B cell (primary cell): ENCODE measurements around the gene GAL3ST2. TPM values are rescaled to one million over a fixed set of nuclear protein-coding genes. Genes with fewer than 3 reads are reported as not detected.

Experiments used
- ATAC-seq: fragments of 200-7000 bp; cut with Tn5 transposase; one replicate; pipeline ENCODE4 v1.10.0; 2021; ENCODE audit warnings: low read depth, mild to moderate bottlenecking, moderate number of reproducible peaks, moderate library complexity
- CTCF ChIA-PET: fragments of 350-600 bp; sonication (Branson Sonifier 250); formaldehyde crosslinking; loops from one replicate; lab custom pipeline; 2021; ENCODE audit warnings: antibody characterized with exemption, inconsistent platforms; lab: Charles Lee
- POLR2A ChIA-PET: fragments of 350-600 bp; sonication (Branson Sonifier 250); formaldehyde crosslinking; loops from one replicate; lab custom pipeline; 2021; ENCODE audit warnings: antibody characterized with exemption; lab: Charles Lee
- DNase-seq: peaks from one replicate; pipeline ENCODE4 v3.0.0; 2013
- H2AFZ ChIP-seq: 2 replicates; pipeline ENCODE4 v1.6.1; 2012; ENCODE audit warnings: mild to moderate bottlenecking, low read depth, low read length; ENCODE audit not compliant: insufficient read depth, poor library complexity, severe bottlenecking
- H3K27ac ChIP-seq, 2 donors: 1 replicate in 1 of 2; 2 replicates in 1 of 2; pipeline ENCODE4 v1.5.1; 2012 to 2013; ENCODE audit warnings: low read length in 2 of 2, mild to moderate bottlenecking in 2 of 2, moderate library complexity in 1 of 2
- H3K27me3 ChIP-seq, 4 experiments: fragments of 200-600 bp in 1 of 4; sonication (generic) in 1 of 4; replicated peaks in 1 of 4; 1 replicate in 2 of 4; 2 replicates in 2 of 4; pipeline versions ENCODE4 v1.6.1 to v1.7.0; 2013 to 2016; ENCODE audit warnings: low read length in 3 of 4, mild to moderate bottlenecking in 2 of 4, mixed read lengths in 1 of 4, moderate library complexity in 1 of 4; ENCODE audit not compliant: insufficient read depth in 4 of 4, control insufficient read depth in 3 of 4; ENCODE audit errors: control extremely low read depth in 1 of 4
- H3K36me3 ChIP-seq, 2 experiments: replicated peaks in 1 of 2; 1 replicate in 1 of 2; 2 replicates in 1 of 2; pipeline versions ENCODE4 v1.6.1 to v1.7.1; 2013; ENCODE audit warnings: low read length in 1 of 2; ENCODE audit not compliant: insufficient read depth in 2 of 2, control insufficient read depth in 1 of 2; ENCODE audit errors: control extremely low read depth in 1 of 2, extremely low read depth in 1 of 2
- H3K4me1 ChIP-seq, 2 donors: fragments of 200-600 bp in 1 of 2; sonication (generic) in 1 of 2; 1 replicate in 1 of 2; 2 replicates in 1 of 2; pipeline versions ENCODE4 v1.5.1 to v1.6.1; 2013 to 2017; ENCODE audit warnings: low read length in 2 of 2; ENCODE audit not compliant: control insufficient read depth in 2 of 2, insufficient read depth in 2 of 2
- H3K4me2 ChIP-seq: replicated peaks from 2 replicates; pipeline ENCODE3; 2012; ENCODE audit warnings: mild to moderate bottlenecking, low read depth, low read length; ENCODE audit not compliant: poor library complexity, severe bottlenecking
- H3K4me3 ChIP-seq, 5 experiments: fragments of 200-600 bp in 1 of 5; sonication (generic) in 1 of 5; 1 replicate in 3 of 5; 2 replicates in 2 of 5; pipeline versions ENCODE4 v1.5.1 to v1.7.0; 2011 to 2016; ENCODE audit warnings: low read length in 4 of 5, mild to moderate bottlenecking in 4 of 5, low read depth in 2 of 5, control low read depth in 1 of 5, moderate library complexity in 1 of 5; ENCODE audit not compliant: insufficient read depth in 1 of 5; ENCODE audit errors: control extremely low read depth in 1 of 5, extremely low read depth in 1 of 5
- H3K79me2 ChIP-seq: fragments of 200-600 bp; sonication (generic); one replicate; pipeline ENCODE4 v1.6.0; 2016; ENCODE audit warnings: low read length; ENCODE audit not compliant: control insufficient read depth, insufficient read depth
- H3K9ac ChIP-seq: fragments of 200-600 bp; sonication (generic); 2 replicates; pipeline ENCODE4 v1.6.1; 2017; ENCODE audit warnings: mild to moderate bottlenecking, low read length, moderate library complexity
- H3K9me3 ChIP-seq, 3 donors: one replicate each; pipeline versions ENCODE4 v1.6.1 to v1.7.1; 2013; ENCODE audit warnings: low read length in 2 of 3; ENCODE audit not compliant: control insufficient read depth in 2 of 3, insufficient read depth in 1 of 3; ENCODE audit errors: control extremely low read depth in 1 of 3
- H4K20me1 ChIP-seq: 2 replicates; pipeline ENCODE4 v1.6.0; 2012; ENCODE audit warnings: mild to moderate bottlenecking, low read length; ENCODE audit not compliant: insufficient read depth, control insufficient read depth, poor library complexity, severe bottlenecking
- H3K27ac Mint-ChIP-seq: one replicate; pipeline ENCODE4 v1.8.0; 2021; ENCODE audit warnings: mixed read lengths
- H3K27me3 Mint-ChIP-seq: one replicate; pipeline ENCODE4 v1.8.0; 2021; ENCODE audit warnings: mixed read lengths
- H3K4me1 Mint-ChIP-seq: one replicate; pipeline ENCODE4 v1.8.0; 2021; ENCODE audit warnings: mixed read lengths
- H3K4me3 Mint-ChIP-seq: one replicate; pipeline ENCODE4 v1.8.0; 2021; ENCODE audit warnings: mixed read lengths
- H3K9me3 Mint-ChIP-seq: one replicate; pipeline ENCODE4 v1.8.0; 2022; ENCODE audit warnings: mixed read lengths; ENCODE audit not compliant: insufficient read depth
- EZH2 ChIP-seq: IDR thresholded peaks from 2 replicates; pipeline ENCODE4 v1.6.1; 2012; ENCODE audit warnings: borderline replicate concordance, low read depth, mild to moderate bottlenecking, moderate library complexity, low read length; ENCODE audit not compliant: insufficient read depth, poor library complexity, severe bottlenecking
- WGBS: methylation state at CpG from one replicate; pipeline ENCODE4 v1.1.5; 2013; ENCODE audit warnings: missing lambda C conversion rate; ENCODE audit not compliant: insufficient coverage; 5-methylcytosine and 5-hydroxymethylcytosine counted together
- intact Hi-C: fragments of 100-400 bp; cut with micrococcal nuclease; formaldehyde crosslinking; loops from one replicate; pipeline ENCODE4 v1.10.0; 2022
- polyA plus RNA-seq: library from polyadenylated mRNA; depleted of rRNA; stranded (reverse); fragments of >200 nt; gene quantifications from 2 replicates; pipeline ENCODE4 v1.2.3, GENCODE V29; 2012
- total RNA-seq, 2 donors: library from RNA; stranded (reverse); fragments of 120-200 nt in 1 of 2; gene quantifications; 1 replicate in 1 of 2; 2 replicates in 1 of 2; pipeline versions ENCODE4 v1.2.3 to v1.2.4, GENCODE V29; 2013 to 2022
- TF ChIP-seq, protein P1 (sequence below): fragments of 200-600 bp; IDR thresholded peaks from one replicate; pipeline ENCODE4 v1.8.0; 2022; ENCODE audit warnings: antibody characterized with exemption, mild to moderate bottlenecking

GAL3ST2 gene
- total and polyA plus RNA-seq, 2 donors (not counting 1 experiment from before 2014, with no cell fraction given), result 0.10 TPM; not detected in 1

- Mint-ChIP-seq H3K9me3 (no peaks in the 10 kb centered on the region), H3K27me3 (no peaks in the 10 kb centered on the region), H3K4me1 (peaks cover 29% of the 10 kb centered on the region), H3K27ac (no peak overlapping the region), H3K4me3 (no peak overlapping the region)
- peaks cover 0 to 5% (median 0%) of the 10 kb centered on the region in 3 donors for H3K9me3 ChIP-seq
- no peak overlapping the region for H3K4me2 ChIP-seq
- H3K4me3 ChIP-seq, result no peak overlapping the region
- H3K27me3 ChIP-seq, result no peaks in the 10 kb centered on the region
- H3K9ac ChIP-seq, result no peak overlapping the region
- POLR2A ChIA-PET, result no interaction called here
- H2AFZ ChIP-seq, result no peak overlapping the region
- no peak overlapping the region for H3K27ac ChIP-seq
- no peaks in the 10 kb centered on the region for H4K20me1 ChIP-seq
- peaks cover 0 to 15% of the 10 kb centered on the region in 2 donors for H3K4me1 ChIP-seq
- H3K36me3 ChIP-seq, result peaks cover 2 to 7% of the 10 kb centered on the region in 2 experiments
- TF ChIP-seq, protein P1, sequence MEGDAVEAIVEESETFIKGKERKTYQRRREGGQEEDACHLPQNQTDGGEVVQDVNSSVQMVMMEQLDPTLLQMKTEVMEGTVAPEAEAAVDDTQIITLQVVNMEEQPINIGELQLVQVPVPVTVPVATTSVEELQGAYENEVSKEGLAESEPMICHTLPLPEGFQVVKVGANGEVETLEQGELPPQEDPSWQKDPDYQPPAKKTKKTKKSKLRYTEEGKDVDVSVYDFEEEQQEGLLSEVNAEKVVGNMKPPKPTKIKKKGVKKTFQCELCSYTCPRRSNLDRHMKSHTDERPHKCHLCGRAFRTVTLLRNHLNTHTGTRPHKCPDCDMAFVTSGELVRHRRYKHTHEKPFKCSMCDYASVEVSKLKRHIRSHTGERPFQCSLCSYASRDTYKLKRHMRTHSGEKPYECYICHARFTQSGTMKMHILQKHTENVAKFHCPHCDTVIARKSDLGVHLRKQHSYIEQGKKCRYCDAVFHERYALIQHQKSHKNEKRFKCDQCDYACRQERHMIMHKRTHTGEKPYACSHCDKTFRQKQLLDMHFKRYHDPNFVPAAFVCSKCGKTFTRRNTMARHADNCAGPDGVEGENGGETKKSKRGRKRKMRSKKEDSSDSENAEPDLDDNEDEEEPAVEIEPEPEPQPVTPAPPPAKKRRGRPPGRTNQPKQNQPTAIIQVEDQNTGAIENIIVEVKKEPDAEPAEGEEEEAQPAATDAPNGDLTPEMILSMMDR, result no peak
- no peak for TF ChIP-seq EZH2
- CTCF ChIA-PET, result interaction anchor here (1.1 to 1.4 kb wide), 2 partner anchors 14 to 27 kb away, joined by 3 read pairs; partner anchors contain the start of gene ING5
- intact Hi-C loops, result no loop called here
- no peak for ATAC-seq
- no peaks in the 10 kb centered on the region for H3K79me2 ChIP-seq
- 94% methylated on average over 13 of the region's 19 CpGs for WGBS
- DNase-seq, result no peak
Measured at GRCh38 chr2:241728627-241729026, 48.0 kb upstream of the GAL3ST2 start.

DNA sequence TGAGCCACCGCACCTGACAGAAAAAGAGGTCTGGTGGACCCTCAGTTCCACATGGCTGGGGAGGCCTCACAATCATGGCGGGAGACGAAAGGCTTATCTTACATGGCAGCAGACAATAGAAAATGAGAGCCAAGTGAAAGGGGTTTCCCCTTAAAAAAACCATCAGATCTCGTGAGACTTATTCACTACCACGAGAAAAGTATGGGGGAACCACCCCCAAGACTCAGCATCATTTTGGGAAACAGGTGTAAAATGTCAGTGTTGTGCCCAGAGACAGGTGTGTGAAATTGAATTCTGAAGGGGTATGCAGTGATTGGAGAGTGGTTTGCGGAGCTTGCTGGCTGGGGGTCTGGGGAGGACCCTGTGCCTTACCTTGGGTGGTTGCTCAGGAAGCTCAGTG lies 46.8 kb upstream of the GAL3ST2 start:
- H4K20me1 ChIP-seq, result no peaks in the 10 kb centered on the region
- peaks cover 4 to 21% of the 10 kb centered on the region in 2 donors for H3K4me1 ChIP-seq
- H3K9me3 Mint-ChIP-seq, result no peaks in the 10 kb centered on the region
- H3K4me1 Mint-ChIP-seq, result peaks cover 29% of the 10 kb centered on the region
- H3K27me3 ChIP-seq, result no peaks in the 10 kb centered on the region
- H3K27ac Mint-ChIP-seq, result peak overlapping the region; percentile 26
- CTCF ChIA-PET, result interaction anchor here (5.8 kb wide), 1 partner anchor 27 kb away, joined by 41 read pairs; the partner anchor contains the start of gene ING5
- H3K36me3 ChIP-seq, result peaks cover 0 to 2% of the 10 kb centered on the region in 2 experiments
- no peak for ATAC-seq
- peak; percentile 43 for DNase-seq
- TF ChIP-seq, protein P1, result no peak
- no peak overlapping the region for H3K9ac ChIP-seq
- H3K9me3 ChIP-seq, result peaks cover 0 to under 1% (median 0%) of the 10 kb centered on the region in 3 donors
- no peaks in the 10 kb centered on the region for H3K79me2 ChIP-seq
- no peaks in the 10 kb centered on the region for H3K27me3 Mint-ChIP-seq
- no peak overlapping the region for H3K27ac ChIP-seq
- H3K4me2 ChIP-seq, result no peak overlapping the region
- intact Hi-C loops, result no loop called here
- H3K4me3 Mint-ChIP-seq, result no peak overlapping the region
- POLR2A ChIA-PET, result no interaction called here
- H2AFZ ChIP-seq, result no peak overlapping the region
- H3K4me3 ChIP-seq, result no peak overlapping the region
- WGBS, result 38% methylated on average over 3 of the region's 6 CpGs
